ENCODE results near the gene KRT8. TPM values are rescaled to one million over a fixed set of nuclear protein-coding genes. Genes with fewer than 3 reads are reported as not detected.
A peak's percentile ranks its signal among the peaks of the same experiment; 100 is the strongest.
"Not testable (repeated sequence)": the region's sequence is repeated elsewhere in the genome, so short reads cannot be mapped to it uniquely, and the experiment has no call there.

The KRT8 gene
- 18.6 and 19.8 TPM in 2 replicates for total RNA-seq
- long read RNA-seq, partial matches to known transcripts = 4 of 16 reads
- long read RNA-seq, other reads (novel, unspliced or antisense) = 8 of 16 reads

GRCh38 chr12:52904509-52905300 is at the start of gene KRT8:
Gene KRT8, minus strand, starts transcription at chr12:52905076. Its CDS starts 95 bp downstream, at chr12:52904981.
- peak within 1 kb of the TSS; percentile 49 for H3K4me3 Mint-ChIP-seq (ENCODE audit: unreplicated experiment)
- H3K4me1 Mint-ChIP-seq (ENCODE audit: unreplicated experiment) = peaks cover 16% of the 10 kb centered on the region
- not testable (repeated sequence) for DNase-seq (ENCODE audit: extremely low spot score, unreplicated experiment)

GRCh38 chr12:52953181-52953841 is 48.4 kb upstream of the KRT8 start:
- H3K36me3 Mint-ChIP-seq (ENCODE audit: unreplicated experiment) = peaks cover 14% of the 10 kb centered on the region
- DNase-seq (ENCODE audit: extremely low spot score, unreplicated experiment) = no peak
- no peaks in the 10 kb centered on the region for H3K27me3 Mint-ChIP-seq (ENCODE audit: unreplicated experiment)
- no peak for TF ChIP-seq CTCF (IDR thresholded peaks at IDR 0.05)
- peaks cover 22% of the 10 kb centered on the region for H3K4me1 Mint-ChIP-seq (ENCODE audit: unreplicated experiment)
- no peak overlapping the region for H3K4me3 Mint-ChIP-seq (ENCODE audit: unreplicated experiment)
- H3K9me3 Mint-ChIP-seq (ENCODE audit: unreplicated experiment) = no peaks in the 10 kb centered on the region
- H3K27ac Mint-ChIP-seq (ENCODE audit: unreplicated experiment) = no peak overlapping the region

More at GRCh38 chr12:52904509-52905300, at the start of gene KRT8:
- H3K27ac Mint-ChIP-seq (ENCODE audit: unreplicated experiment) = peak within 1 kb of the TSS; percentile 74
- not testable (repeated sequence) for H3K9me3 Mint-ChIP-seq (ENCODE audit: unreplicated experiment); H3K36me3 Mint-ChIP-seq (ENCODE audit: unreplicated experiment); H3K27me3 Mint-ChIP-seq (ENCODE audit: unreplicated experiment)

GRCh38 chr12:52952076-52952801 is 47.4 kb upstream of the KRT8 start:
- H3K9me3 Mint-ChIP-seq (ENCODE audit: unreplicated experiment) = no peaks in the 10 kb centered on the region
- TF ChIP-seq CTCF (IDR thresholded peaks at IDR 0.05) = no peak
- no peaks in the 10 kb centered on the region for H3K27me3 Mint-ChIP-seq (ENCODE audit: unreplicated experiment)
- no peak overlapping the region for H3K27ac Mint-ChIP-seq (ENCODE audit: unreplicated experiment)
- H3K4me3 Mint-ChIP-seq (ENCODE audit: unreplicated experiment) = no peak overlapping the region
- peaks cover 29% of the 10 kb centered on the region for H3K4me1 Mint-ChIP-seq (ENCODE audit: unreplicated experiment)
- no peak for DNase-seq (ENCODE audit: extremely low spot score, unreplicated experiment)
- H3K36me3 Mint-ChIP-seq (ENCODE audit: unreplicated experiment) = peaks cover 14% of the 10 kb centered on the region

GRCh38 chr12:52951640-52952039 is 46.8 kb upstream of the KRT8 start:
- no peak for TF ChIP-seq CTCF (IDR thresholded peaks at IDR 0.05)
- peaks cover 14% of the 10 kb centered on the region for H3K36me3 Mint-ChIP-seq (ENCODE audit: unreplicated experiment)
- H3K27ac Mint-ChIP-seq (ENCODE audit: unreplicated experiment) = no peak overlapping the region
- no peaks in the 10 kb centered on the region for H3K9me3 Mint-ChIP-seq (ENCODE audit: unreplicated experiment)
- peaks cover 34% of the 10 kb centered on the region for H3K4me1 Mint-ChIP-seq (ENCODE audit: unreplicated experiment)
- no peak for DNase-seq (ENCODE audit: extremely low spot score, unreplicated experiment)
- no peaks in the 10 kb centered on the region for H3K27me3 Mint-ChIP-seq (ENCODE audit: unreplicated experiment)
- H3K4me3 Mint-ChIP-seq (ENCODE audit: unreplicated experiment) = no peak overlapping the region

- no peaks in the 10 kb centered on the region for H3K9me3 Mint-ChIP-seq (ENCODE audit: unreplicated experiment)
- H3K36me3 Mint-ChIP-seq (ENCODE audit: unreplicated experiment) = peaks cover 14% of the 10 kb centered on the region
- no peak for TF ChIP-seq CTCF (IDR thresholded peaks at IDR 0.05)
- no peak for DNase-seq (ENCODE audit: extremely low spot score, unreplicated experiment)
- H3K27ac Mint-ChIP-seq (ENCODE audit: unreplicated experiment) = no peak overlapping the region
- no peaks in the 10 kb centered on the region for H3K27me3 Mint-ChIP-seq (ENCODE audit: unreplicated experiment)
- peaks cover 39% of the 10 kb centered on the region for H3K4me1 Mint-ChIP-seq (ENCODE audit: unreplicated experiment)
- no peak overlapping the region for H3K4me3 Mint-ChIP-seq (ENCODE audit: unreplicated experiment)
Observed at GRCh38 chr12:52951126-52951525, 46.2 kb upstream of the KRT8 start.

All from osteocyte (in vitro differentiated cells).